Trophoblast cell (in vitro differentiated cells and primary cell): ENCODE data around the gene PDE6B.
"Not testable (repeated sequence)": the region's sequence is repeated elsewhere in the genome, so short reads cannot be mapped to it uniquely, and the experiment has no call there.

ENCODE experiments used
- DNase-seq, 2 donors: peaks; one replicate each; pipeline ENCODE4 v3.0.0-alpha.2; 2016
- H2AFZ ChIP-seq: 2 replicates; pipeline ENCODE4 v1.6.1; 2013; ENCODE audit warnings: low read length, moderate library complexity, mild to moderate bottlenecking; ENCODE audit not compliant: insufficient read depth, poor library complexity
- H2AK5ac ChIP-seq: 2 replicates; pipeline ENCODE4 v1.6.1; 2013; ENCODE audit warnings: mild to moderate bottlenecking, low read length
- H2BK120ac ChIP-seq: 2 replicates; pipeline ENCODE4 v1.6.1; 2013; ENCODE audit warnings: low read length, mild to moderate bottlenecking, moderate library complexity; ENCODE audit not compliant: insufficient read depth, poor library complexity
- H2BK12ac ChIP-seq: 2 replicates; pipeline ENCODE4 v1.6.1; 2013; ENCODE audit warnings: mild to moderate bottlenecking, low read length, moderate library complexity
- H2BK5ac ChIP-seq: 2 replicates; pipeline ENCODE4 v1.6.1; 2013; ENCODE audit warnings: low read length, low read depth, moderate library complexity, mild to moderate bottlenecking; ENCODE audit not compliant: poor library complexity
- H3K14ac ChIP-seq: 2 replicates; pipeline ENCODE4 v1.6.1; 2013; ENCODE audit warnings: mild to moderate bottlenecking, low read length
- H3K18ac ChIP-seq: 2 replicates; pipeline ENCODE4 v1.6.1; 2013; ENCODE audit warnings: mild to moderate bottlenecking, low read length
- H3K23ac ChIP-seq: 2 replicates; pipeline ENCODE4 v1.6.1; 2013; ENCODE audit warnings: low read length
- H3K27ac ChIP-seq: 2 replicates; pipeline ENCODE4 v1.5.1; 2013; ENCODE audit warnings: low read depth, mild to moderate bottlenecking, inconsistent platforms, low read length, moderate library complexity
- H3K27me3 ChIP-seq: 2 replicates; pipeline ENCODE4 v1.6.1; 2013; ENCODE audit warnings: inconsistent platforms, mild to moderate bottlenecking, low read length, moderate library complexity; ENCODE audit not compliant: insufficient read depth
- H3K36me3 ChIP-seq, 2 experiments: 1 replicate in 1 of 2; 2 replicates in 1 of 2; pipeline ENCODE4 v1.6.1; 2013; ENCODE audit warnings: low read length in 2 of 2, mild to moderate bottlenecking in 2 of 2, moderate library complexity in 1 of 2; ENCODE audit not compliant: insufficient read depth in 2 of 2, control insufficient read depth in 1 of 2
- H3K4ac ChIP-seq: 2 replicates; pipeline ENCODE4 v1.6.1; 2013; ENCODE audit warnings: low read depth, mild to moderate bottlenecking, low read length, moderate library complexity
- H3K4me1 ChIP-seq, 2 experiments: 1 replicate in 1 of 2; 2 replicates in 1 of 2; pipeline ENCODE4 v1.6.1; 2013; ENCODE audit warnings: low read length in 2 of 2, mild to moderate bottlenecking in 2 of 2, moderate library complexity in 1 of 2; ENCODE audit not compliant: insufficient read depth in 2 of 2, control insufficient read depth in 1 of 2
- H3K4me2 ChIP-seq: 2 replicates; pipeline ENCODE4 v1.6.1; 2013; ENCODE audit warnings: inconsistent platforms, mild to moderate bottlenecking, low read length, moderate library complexity
- H3K4me3 ChIP-seq: 2 replicates; pipeline ENCODE4 v1.5.1; 2013; ENCODE audit warnings: mild to moderate bottlenecking, low read depth, low read length, inconsistent platforms
- H3K79me1 ChIP-seq: one replicate; pipeline ENCODE4 v1.6.1; 2013; ENCODE audit warnings: low read length
- H3K79me2 ChIP-seq: 2 replicates; pipeline ENCODE4 v1.6.1; 2013; ENCODE audit warnings: low read length, mild to moderate bottlenecking; ENCODE audit not compliant: control insufficient read depth, insufficient read depth, poor library complexity
- H3K9ac ChIP-seq: 2 replicates; pipeline ENCODE4 v1.6.1; 2013; ENCODE audit warnings: mild to moderate bottlenecking, low read length
- H3K9me3 ChIP-seq: 2 replicates; pipeline ENCODE4 v1.6.1; 2013; ENCODE audit warnings: low read depth, mild to moderate bottlenecking, control low read depth, inconsistent platforms, low read length; ENCODE audit not compliant: insufficient read depth
- H4K12ac ChIP-seq: 2 replicates; pipeline ENCODE4 v1.6.1; 2013; ENCODE audit warnings: low read depth, mild to moderate bottlenecking, low read length, moderate library complexity
- H4K8ac ChIP-seq: 2 replicates; pipeline ENCODE4 v1.6.1; 2013; ENCODE audit warnings: low read depth, mild to moderate bottlenecking, low read length, moderate library complexity
- H4K91ac ChIP-seq: one replicate; pipeline ENCODE4 v1.6.1; 2013; ENCODE audit warnings: low read depth, mild to moderate bottlenecking, low read length, moderate library complexity
- WGBS: extraction: QIAGEN DNeasy Blood & Tissue Kit; methylation state at CpG from one replicate; pipeline ENCODE4 v1.1.7; 2013; ENCODE audit warnings: missing lambda C conversion rate; ENCODE audit not compliant: insufficient read length, insufficient coverage; ENCODE audit errors: extremely low coverage; 5-methylcytosine and 5-hydroxymethylcytosine counted together

The PDE6B gene

DNA sequence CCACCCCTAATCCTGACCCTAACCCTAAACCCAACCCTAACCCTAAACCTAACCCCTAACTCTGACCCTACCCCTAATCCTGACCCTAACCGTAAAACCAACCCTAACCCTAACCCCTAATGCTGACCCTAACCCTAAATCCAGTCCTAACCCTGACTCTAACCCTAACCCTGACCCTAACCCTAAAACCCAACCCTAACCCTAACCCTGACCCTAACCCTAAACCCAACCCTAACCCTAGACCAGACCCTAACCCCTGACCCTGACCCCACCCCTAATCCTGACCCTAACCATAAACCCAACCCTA is 79.6 kb downstream of the PDE6B start:
- H2AFZ ChIP-seq, result peak overlapping the region; percentile 13
- no peak overlapping the region for H3K14ac ChIP-seq
- H3K4me2 ChIP-seq, result no peak overlapping the region
- H3K4me1 ChIP-seq, result peaks cover 18 to 25% of the 10 kb centered on the region in 2 experiments
- no peak overlapping the region for H3K23ac ChIP-seq
- 100% methylated on average over 1 of the region's 1 CpG for WGBS
- H2BK5ac ChIP-seq, result no peak overlapping the region
- H4K8ac ChIP-seq, result peak overlapping the region; percentile 55
- no peak for DNase-seq
- H3K36me3 ChIP-seq, result peaks cover 10 to 11% of the 10 kb centered on the region in 2 experiments
- H2BK120ac ChIP-seq, result peak overlapping the region; percentile 5
- peak overlapping the region; percentile 21 for H3K18ac ChIP-seq
- peaks cover 27% of the 10 kb centered on the region for H3K79me2 ChIP-seq
- H3K9me3 ChIP-seq, result peaks cover 6% of the 10 kb centered on the region
- no peak overlapping the region for H3K4ac ChIP-seq
- H3K9ac ChIP-seq, result no peak overlapping the region
- no peak overlapping the region for H3K4me3 ChIP-seq
- no peaks in the 10 kb centered on the region for H3K27me3 ChIP-seq
- H2BK12ac ChIP-seq, result no peak overlapping the region
- H4K12ac ChIP-seq, result no peak overlapping the region
- peak overlapping the region; percentile 4 for H4K91ac ChIP-seq
- H3K27ac ChIP-seq, result no peak overlapping the region
- peaks cover 12% of the 10 kb centered on the region for H3K79me1 ChIP-seq
- H2AK5ac ChIP-seq, result no peak overlapping the region

DNA sequence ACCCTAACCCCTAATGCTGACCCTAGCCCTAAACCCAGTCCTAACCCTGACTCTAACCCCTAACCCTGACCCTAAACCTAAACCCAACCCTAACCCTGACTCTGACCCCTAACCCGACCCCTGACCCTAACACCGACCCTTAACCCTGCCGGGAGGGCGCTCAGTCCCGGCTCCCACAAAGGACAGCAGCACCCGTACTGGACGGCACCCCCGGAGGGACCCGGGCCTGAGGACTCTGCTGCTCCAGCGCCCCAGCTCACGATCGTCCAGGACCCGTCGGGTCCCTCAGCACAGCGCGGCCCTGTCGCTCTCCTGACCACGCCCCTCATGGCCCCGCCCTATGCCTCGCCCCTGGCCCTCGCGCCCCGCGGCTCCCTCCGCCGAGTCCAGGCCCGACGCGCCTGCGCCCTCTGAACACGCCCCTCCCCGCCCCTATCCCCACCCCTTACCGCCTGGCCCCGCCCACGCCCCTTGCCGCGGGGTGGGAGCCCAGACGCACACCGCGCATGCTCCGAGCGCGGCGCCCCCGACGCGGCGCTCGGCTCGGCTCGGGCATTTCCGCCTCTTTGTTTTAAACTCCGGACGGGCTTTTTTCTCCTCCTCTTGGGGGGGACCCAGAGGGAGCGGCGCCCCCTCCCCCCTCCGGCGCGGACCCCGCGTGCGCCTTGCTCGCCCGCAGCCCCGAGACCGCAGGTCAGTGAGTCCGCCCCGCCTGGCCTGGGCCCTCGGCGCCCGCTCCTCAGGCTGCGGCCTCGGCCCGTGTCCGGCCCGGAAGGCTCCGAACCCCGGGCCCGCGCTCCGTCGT is 80.1 kb downstream of the PDE6B start, which contains the start of gene PCGF3:
PCGF3 (plus strand) TSS at position 555 of the 805 bp plus-strand sequence. CDS start 27,849 bp downstream, outside the sequence.
- Histone ChIP-seq H3K36me3 (peaks cover 15 to 16% of the 10 kb centered on the region in 2 experiments), H3K27ac (peak within 1 kb of the TSS; percentile 52), H2BK12ac (no peak within 1 kb of the TSS), H2AFZ (peak within 1 kb of the TSS; percentile 89), H2BK120ac (peak within 1 kb of the TSS; percentile 94), H3K4me1 (peaks cover 21 to 25% of the 10 kb centered on the region in 2 experiments), H4K12ac (peak within 1 kb of the TSS; percentile 99), H3K9ac (peak within 1 kb of the TSS; percentile 100), H4K91ac (peak within 1 kb of the TSS; percentile 100), H3K9me3 (peaks cover 6% of the 10 kb centered on the region), H3K4me2 (peak within 1 kb of the TSS; percentile 90), H2BK5ac (peak within 1 kb of the TSS; percentile 98), H3K14ac (peak within 1 kb of the TSS; percentile 99), H2AK5ac (peak within 1 kb of the TSS; percentile 100), H3K79me2 (peaks cover 30% of the 10 kb centered on the region), H3K4me3 (peak within 1 kb of the TSS; percentile 97), H4K8ac (peak within 1 kb of the TSS; percentile 98), H3K79me1 (peaks cover 12% of the 10 kb centered on the region), H3K4ac (peak within 1 kb of the TSS; percentile 100), H3K18ac (peak within 1 kb of the TSS; percentile 99), H3K23ac (peak within 1 kb of the TSS; percentile 54), H3K27me3 (no peaks in the 10 kb centered on the region)
- peak; percentile 93 to 96 for DNase-seq
- no CpG with 5 or more reads among the region's 82 CpGs for WGBS

DNA sequence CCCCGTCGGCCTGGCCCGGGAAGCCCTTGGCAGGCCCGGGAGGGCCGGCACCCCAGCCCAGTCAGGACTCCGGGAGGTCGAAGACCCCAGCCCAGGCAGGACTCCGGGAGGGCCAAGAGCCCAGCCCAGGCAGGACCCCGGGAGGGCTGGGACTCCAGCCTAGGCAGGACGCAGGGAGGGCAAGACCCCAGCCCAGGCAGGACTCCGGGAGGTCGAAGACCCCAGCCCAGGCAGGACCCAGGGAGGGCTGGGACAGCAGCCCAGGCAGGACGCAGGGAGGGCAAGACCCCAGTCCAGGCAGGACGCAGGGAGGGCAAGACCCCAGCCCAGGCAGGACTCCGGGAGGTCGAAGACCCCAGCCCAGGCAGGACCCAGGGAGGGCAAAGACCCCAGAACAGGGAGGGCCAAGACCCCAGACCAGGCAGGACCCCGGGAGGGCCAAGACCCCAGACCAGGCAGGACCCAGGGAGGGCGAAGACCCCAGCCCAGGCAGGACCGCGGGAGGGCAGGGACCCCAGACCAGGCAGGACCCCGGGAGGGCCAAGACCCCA is 80.8 kb downstream of the PDE6B start:
- Histone ChIP-seq H4K12ac (peak overlapping the region; percentile 99), H4K8ac (peak overlapping the region; percentile 98), H3K79me2 (peaks cover 33% of the 10 kb centered on the region), H3K4me2 (peak overlapping the region; percentile 52), H3K4me1 (peaks cover 21 to 25% of the 10 kb centered on the region in 2 experiments), H2AFZ (peak overlapping the region; percentile 89), H3K14ac (peak overlapping the region; percentile 99), H3K18ac (peak overlapping the region; percentile 99), H3K27ac (peak overlapping the region; percentile 52), H4K91ac (peak overlapping the region; percentile 100), H2BK120ac (peak overlapping the region; percentile 94), H3K4ac (peak overlapping the region; percentile 100), H2AK5ac (peak overlapping the region; percentile 100), H3K23ac (peak overlapping the region; percentile 54), H3K79me1 (peaks cover 12% of the 10 kb centered on the region), H3K9ac (peak overlapping the region; percentile 100), H3K4me3 (peak overlapping the region; percentile 97), H3K36me3 (peaks cover 15 to 19% of the 10 kb centered on the region in 2 experiments), H2BK5ac (peak overlapping the region; percentile 98)
- not testable (repeated sequence) for DNase-seq, H2BK12ac ChIP-seq, H3K27me3 ChIP-seq, H3K9me3 ChIP-seq
- WGBS, result no CpG with 5 or more reads among the region's 21 CpGs

- peak overlapping the region; percentile 58 for H2AK5ac ChIP-seq
- no peak overlapping the region for H2AFZ ChIP-seq
- H3K36me3 ChIP-seq, result peaks cover 15 to 19% of the 10 kb centered on the region in 2 experiments
- H3K9ac ChIP-seq, result peak overlapping the region; percentile 70
- H3K27me3 ChIP-seq, result no peaks in the 10 kb centered on the region
- WGBS, result no CpG with 5 or more reads among the region's 21 CpGs
- peak overlapping the region; percentile 69 for H3K4ac ChIP-seq
- H3K4me3 ChIP-seq, result peak overlapping the region; percentile 46
- H3K4me2 ChIP-seq, result peak overlapping the region; percentile 69
- H3K27ac ChIP-seq, result no peak overlapping the region
- H3K9me3 ChIP-seq, result peaks cover 6% of the 10 kb centered on the region
- peaks cover 21 to 25% of the 10 kb centered on the region in 2 experiments for H3K4me1 ChIP-seq
- H3K23ac ChIP-seq, result no peak overlapping the region
- H4K12ac ChIP-seq, result peak overlapping the region; percentile 52
- H3K14ac ChIP-seq, result peak overlapping the region; percentile 37
- H4K8ac ChIP-seq, result no peak overlapping the region
- H4K91ac ChIP-seq, result no peak overlapping the region
- H2BK12ac ChIP-seq, result no peak overlapping the region
- no peak overlapping the region for H2BK120ac ChIP-seq
- peaks cover 12% of the 10 kb centered on the region for H3K79me1 ChIP-seq
- no peak overlapping the region for H2BK5ac ChIP-seq
- peaks cover 33% of the 10 kb centered on the region for H3K79me2 ChIP-seq
- no peak overlapping the region for H3K18ac ChIP-seq
- DNase-seq, result no peak
Measured at GRCh38 chr4:706834-707598, 81.6 kb downstream of the PDE6B start.
